ENCODE results near the gene GLRX3. TPM values are rescaled to one million over a fixed set of nuclear protein-coding genes. Genes with fewer than 3 reads are reported as not detected.

Gene GLRX3
- polyA plus RNA-seq, 1 of the 3 experiments (the other 2 are of a cell fraction): 93.8 TPM

DNA sequence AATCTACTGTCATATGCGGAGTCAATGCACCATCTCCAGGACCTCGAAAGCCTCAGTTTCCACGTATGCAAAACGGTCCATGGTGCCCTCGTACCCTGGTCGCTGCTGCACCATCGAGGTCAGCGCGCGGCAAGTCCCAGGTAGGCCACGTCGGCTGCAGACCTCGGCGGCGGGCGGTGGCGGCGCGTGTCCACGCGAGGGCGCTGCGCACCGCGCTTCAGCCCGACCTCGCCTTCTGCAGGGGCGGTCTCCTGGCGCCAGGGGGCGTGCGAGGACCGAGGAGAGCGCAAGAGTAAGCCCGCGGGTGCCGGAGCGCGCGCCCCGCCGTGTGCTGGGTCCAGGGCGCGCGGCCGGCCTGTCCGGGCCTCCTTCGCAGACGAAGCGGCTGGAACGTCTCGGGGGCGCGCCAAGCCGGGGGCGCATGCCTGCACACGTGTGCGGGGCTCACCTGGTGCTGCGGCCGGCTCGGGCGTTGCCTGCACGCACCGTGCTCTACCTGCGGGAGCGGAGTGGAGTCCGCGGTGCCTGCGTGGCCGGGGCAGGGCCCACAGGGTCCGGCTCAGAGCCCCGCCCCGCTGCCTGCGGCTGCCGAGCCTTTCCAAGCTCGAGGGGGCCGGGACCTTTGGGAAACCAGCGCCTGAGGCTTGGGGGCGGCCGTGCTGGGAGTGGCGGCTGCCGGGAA, 54.0 kb downstream of the GLRX3 start:
- TF ChIP-seq FOXM1 (IDR thresholded peaks at IDR 0.05; ENCODE audit: low read depth) (no peak), RAD21 (IDR thresholded peaks at IDR 0.05; ENCODE audit: low read length) (peak; percentile 92), GATA2 (CRISPR knock-in tag; IDR thresholded peaks at IDR 0.05) (no peak), TAF1 (IDR thresholded peaks at IDR 0.05; ENCODE audit: borderline replicate concordance, low read depth, low read length) (no peak), SMC3 (IDR thresholded peaks at IDR 0.05; ENCODE audit: low read depth, low read length) (peak; percentile 92), TCF12 (IDR thresholded peaks at IDR 0.05) (no peak), NFIC (IDR thresholded peaks at IDR 0.05; ENCODE audit: borderline replicate concordance) (no peak), FOSL2 (IDR thresholded peaks at IDR 0.05; ENCODE audit: borderline replicate concordance, low read depth) (no peak), JUND (IDR thresholded peaks at IDR 0.05) (no peak), RXRA (IDR thresholded peaks at IDR 0.05; ENCODE audit: borderline replicate concordance, low read depth) (no peak), RCOR1 (IDR thresholded peaks at IDR 0.05; ENCODE audit: low read length) (no peak), RFX5 (IDR thresholded peaks at IDR 0.05; ENCODE audit: low read length) (no peak)
- TF ChIP-seq, protein P1, sequence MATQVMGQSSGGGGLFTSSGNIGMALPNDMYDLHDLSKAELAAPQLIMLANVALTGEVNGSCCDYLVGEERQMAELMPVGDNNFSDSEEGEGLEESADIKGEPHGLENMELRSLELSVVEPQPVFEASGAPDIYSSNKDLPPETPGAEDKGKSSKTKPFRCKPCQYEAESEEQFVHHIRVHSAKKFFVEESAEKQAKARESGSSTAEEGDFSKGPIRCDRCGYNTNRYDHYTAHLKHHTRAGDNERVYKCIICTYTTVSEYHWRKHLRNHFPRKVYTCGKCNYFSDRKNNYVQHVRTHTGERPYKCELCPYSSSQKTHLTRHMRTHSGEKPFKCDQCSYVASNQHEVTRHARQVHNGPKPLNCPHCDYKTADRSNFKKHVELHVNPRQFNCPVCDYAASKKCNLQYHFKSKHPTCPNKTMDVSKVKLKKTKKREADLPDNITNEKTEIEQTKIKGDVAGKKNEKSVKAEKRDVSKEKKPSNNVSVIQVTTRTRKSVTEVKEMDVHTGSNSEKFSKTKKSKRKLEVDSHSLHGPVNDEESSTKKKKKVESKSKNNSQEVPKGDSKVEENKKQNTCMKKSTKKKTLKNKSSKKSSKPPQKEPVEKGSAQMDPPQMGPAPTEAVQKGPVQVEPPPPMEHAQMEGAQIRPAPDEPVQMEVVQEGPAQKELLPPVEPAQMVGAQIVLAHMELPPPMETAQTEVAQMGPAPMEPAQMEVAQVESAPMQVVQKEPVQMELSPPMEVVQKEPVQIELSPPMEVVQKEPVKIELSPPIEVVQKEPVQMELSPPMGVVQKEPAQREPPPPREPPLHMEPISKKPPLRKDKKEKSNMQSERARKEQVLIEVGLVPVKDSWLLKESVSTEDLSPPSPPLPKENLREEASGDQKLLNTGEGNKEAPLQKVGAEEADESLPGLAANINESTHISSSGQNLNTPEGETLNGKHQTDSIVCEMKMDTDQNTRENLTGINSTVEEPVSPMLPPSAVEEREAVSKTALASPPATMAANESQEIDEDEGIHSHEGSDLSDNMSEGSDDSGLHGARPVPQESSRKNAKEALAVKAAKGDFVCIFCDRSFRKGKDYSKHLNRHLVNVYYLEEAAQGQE (IDR thresholded peaks at IDR 0.05; ENCODE audit: low read depth, low read length): no peak
- TF ChIP-seq, protein P2, sequence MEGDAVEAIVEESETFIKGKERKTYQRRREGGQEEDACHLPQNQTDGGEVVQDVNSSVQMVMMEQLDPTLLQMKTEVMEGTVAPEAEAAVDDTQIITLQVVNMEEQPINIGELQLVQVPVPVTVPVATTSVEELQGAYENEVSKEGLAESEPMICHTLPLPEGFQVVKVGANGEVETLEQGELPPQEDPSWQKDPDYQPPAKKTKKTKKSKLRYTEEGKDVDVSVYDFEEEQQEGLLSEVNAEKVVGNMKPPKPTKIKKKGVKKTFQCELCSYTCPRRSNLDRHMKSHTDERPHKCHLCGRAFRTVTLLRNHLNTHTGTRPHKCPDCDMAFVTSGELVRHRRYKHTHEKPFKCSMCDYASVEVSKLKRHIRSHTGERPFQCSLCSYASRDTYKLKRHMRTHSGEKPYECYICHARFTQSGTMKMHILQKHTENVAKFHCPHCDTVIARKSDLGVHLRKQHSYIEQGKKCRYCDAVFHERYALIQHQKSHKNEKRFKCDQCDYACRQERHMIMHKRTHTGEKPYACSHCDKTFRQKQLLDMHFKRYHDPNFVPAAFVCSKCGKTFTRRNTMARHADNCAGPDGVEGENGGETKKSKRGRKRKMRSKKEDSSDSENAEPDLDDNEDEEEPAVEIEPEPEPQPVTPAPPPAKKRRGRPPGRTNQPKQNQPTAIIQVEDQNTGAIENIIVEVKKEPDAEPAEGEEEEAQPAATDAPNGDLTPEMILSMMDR (IDR thresholded peaks at IDR 0.05): peak; percentile 90
- ChIA-PET POLR2A (interaction anchor here (0.8 kb wide), 1 partner anchor 80 kb away, joined by 3 read pairs; no protein-coding TSS in a partner anchor), CTCF (interaction anchor here (0.6 to 2.7 kb wide), 48 partner anchors 9 to 1687 kb away, joined by 3 to 35 read pairs (median 4); partner anchors contain the start of genes C10orf143 and TCERG1L)
- no peak overlapping the region for H3K27ac ChIP-seq (ENCODE audit: low read depth in 2 of 2, low read length in 1 of 2)
- no peaks in the 10 kb centered on the region for H3K9me3 ChIP-seq
- H3K9me2 ChIP-seq: no peaks in the 10 kb centered on the region
- peak overlapping the region; percentile 52 to 58 for H3K4me3 ChIP-seq (ENCODE audit: low read depth in 2 of 2, low read length in 1 of 2)
- peaks cover 7 to 13% of the 10 kb centered on the region in 2 experiments for H3K36me3 ChIP-seq (replicated peaks in 1 of 2; ENCODE audit: control insufficient read depth in 1 of 2, insufficient read depth in 2 of 2, low read length in 1 of 2)
- peak overlapping the region; percentile 75 for H3K4me2 ChIP-seq
- no peaks in the 10 kb centered on the region for H3F3A ChIP-seq (replicated peaks; ENCODE audit: insufficient read depth)
- DNase-seq: peak; percentile 98
- peaks cover 0 to 23% of the 10 kb centered on the region in 2 experiments; a peak in 1 of 4 replicates for H3K4me1 ChIP-seq (ENCODE audit: control insufficient read depth in 1 of 2, insufficient read depth in 2 of 2, low read depth in 1 of 2, low read length in 1 of 2)
- H4K20me1 ChIP-seq (ENCODE audit: insufficient read depth): no peaks in the 10 kb centered on the region
- H3K27me3 ChIP-seq (ENCODE audit: insufficient read depth): no peaks in the 10 kb centered on the region
- no peak overlapping the region for H3K9ac ChIP-seq
- no peak overlapping the region for H2AFZ ChIP-seq (ENCODE audit: low read depth)
- no peaks in the 10 kb centered on the region for H3K79me2 ChIP-seq (ENCODE audit: insufficient read depth)
- 6% methylated on average over 42 of the region's 81 CpGs for WGBS (ENCODE audit: low lambda C conversion rate)
